Astrocyte (in vitro differentiated cells and primary cell): Measurements from ENCODE around the gene PSMA7. TPM values are rescaled to one million over a fixed set of nuclear protein-coding genes. Genes with fewer than 3 reads are reported as not detected.

Experiments used
- DNase-seq: peaks from one replicate; pipeline ENCODE4 v3.0.0-alpha.2; 2010; ENCODE audit warnings: low read depth
- FAIRE-seq: peaks from 2 replicates; lab custom pipeline; 2011; peaks lifted over from hg19 to GRCh38; lab: Jason Lieb, UNC
- H2AFZ ChIP-seq: 2 replicates; pipeline ENCODE4 v1.6.0; 2012; ENCODE audit warnings: low read depth, low read length, inconsistent platforms
- H3K27ac ChIP-seq: 2 replicates; pipeline ENCODE4 v1.5.1; 2011; ENCODE audit warnings: low read depth, low read length, inconsistent platforms
- H3K27me3 ChIP-seq: 2 replicates; pipeline ENCODE4 v1.6.0; 2011; ENCODE audit warnings: low read length, inconsistent platforms; ENCODE audit not compliant: insufficient read depth
- H3K36me3 ChIP-seq: 2 replicates; pipeline ENCODE4 v1.5.1; 2011; ENCODE audit warnings: low read length, inconsistent platforms; ENCODE audit not compliant: insufficient read depth
- H3K4me1 ChIP-seq: 2 replicates; pipeline ENCODE4 v1.5.1; 2011; ENCODE audit warnings: low read length, inconsistent platforms; ENCODE audit not compliant: insufficient read depth
- H3K4me2 ChIP-seq: 2 replicates; pipeline ENCODE4 v1.6.0; 2012; ENCODE audit warnings: low read length, inconsistent platforms
- H3K4me3 ChIP-seq: 2 replicates; pipeline ENCODE4 v1.5.1; 2011; ENCODE audit warnings: low read depth, mild to moderate bottlenecking, low read length, inconsistent platforms; ENCODE audit not compliant: insufficient read depth
- H3K79me2 ChIP-seq: 2 replicates; pipeline ENCODE4 v1.6.0; 2012; ENCODE audit warnings: mild to moderate bottlenecking, low read length, inconsistent platforms; ENCODE audit not compliant: insufficient read depth
- H3K9ac ChIP-seq: 2 replicates; pipeline ENCODE4 v1.6.0; 2012; ENCODE audit warnings: mild to moderate bottlenecking, low read length, inconsistent platforms
- H3K9me3 ChIP-seq: 2 replicates; pipeline ENCODE4 v1.5.1; 2012; ENCODE audit warnings: low read depth, mild to moderate bottlenecking, low read length, inconsistent platforms; ENCODE audit not compliant: insufficient read depth
- H4K20me1 ChIP-seq: 2 replicates; pipeline ENCODE4 v1.6.0; 2012; ENCODE audit warnings: low read length, inconsistent platforms; ENCODE audit not compliant: insufficient read depth
- H3K27ac Mint-ChIP-seq: one replicate; pipeline ENCODE4 v1.8.0; 2021; ENCODE audit warnings: mild to moderate bottlenecking, mixed read lengths; ENCODE audit not compliant: unreplicated experiment
- H3K27me3 Mint-ChIP-seq: one replicate; pipeline ENCODE4 v1.8.0; 2021; ENCODE audit warnings: low read depth, mixed read lengths; ENCODE audit not compliant: unreplicated experiment
- H3K36me3 Mint-ChIP-seq: one replicate; pipeline ENCODE4 v1.8.0; 2021; ENCODE audit warnings: low read depth, mixed read lengths; ENCODE audit not compliant: unreplicated experiment
- H3K4me1 Mint-ChIP-seq: one replicate; pipeline ENCODE4 v1.8.0; 2021; ENCODE audit warnings: low read depth, mixed read lengths; ENCODE audit not compliant: unreplicated experiment
- H3K4me3 Mint-ChIP-seq: one replicate; pipeline ENCODE4 v1.8.0; 2021; ENCODE audit warnings: mild to moderate bottlenecking, moderate library complexity, mixed read lengths; ENCODE audit not compliant: unreplicated experiment
- H3K9me3 Mint-ChIP-seq: one replicate; pipeline ENCODE4 v1.8.0; 2021; ENCODE audit warnings: mild to moderate bottlenecking, mixed read lengths; ENCODE audit not compliant: unreplicated experiment
- CTCF ChIP-seq: IDR thresholded peaks from 2 replicates; pipeline ENCODE4 v1.5.1; 2011; ENCODE audit warnings: low read depth, mild to moderate bottlenecking, inconsistent platforms, low read length, moderate library complexity; ENCODE audit not compliant: insufficient read depth
- EZH2 ChIP-seq: IDR thresholded peaks from 2 replicates; pipeline ENCODE4 v1.6.1; 2012; ENCODE audit warnings: mild to moderate bottlenecking, low read length, inconsistent platforms; ENCODE audit not compliant: insufficient read depth
- total RNA-seq: library from RNA; stranded (reverse); gene quantifications from 2 replicates; pipeline ENCODE4 v1.2.1, GENCODE V29; 2021

PSMA7 gene
- total RNA-seq, 1 donor from 2014 or later = 324 TPM

- H3K4me1 Mint-ChIP-seq = no peaks in the 10 kb centered on the region
- no peak overlapping the region for H3K9ac ChIP-seq
- peaks cover 7% of the 10 kb centered on the region for H3K36me3 Mint-ChIP-seq
- H2AFZ ChIP-seq = no peak overlapping the region
- no peak overlapping the region for H3K27ac Mint-ChIP-seq
- no peak for TF ChIP-seq CTCF
- no peak for TF ChIP-seq EZH2
- H4K20me1 ChIP-seq = no peaks in the 10 kb centered on the region
- no peak overlapping the region for H3K27ac ChIP-seq
- H3K4me3 Mint-ChIP-seq = no peak overlapping the region
- DNase-seq = no peak
- no peak for FAIRE-seq
- H3K27me3 ChIP-seq = no peaks in the 10 kb centered on the region
- no peaks in the 10 kb centered on the region for H3K27me3 Mint-ChIP-seq
- no peak overlapping the region for H3K4me3 ChIP-seq
- no peak overlapping the region for H3K4me2 ChIP-seq
- H3K36me3 ChIP-seq = peaks cover 12% of the 10 kb centered on the region
- no peaks in the 10 kb centered on the region for H3K9me3 Mint-ChIP-seq
- no peaks in the 10 kb centered on the region for H3K79me2 ChIP-seq
- no peaks in the 10 kb centered on the region for H3K9me3 ChIP-seq
- no peaks in the 10 kb centered on the region for H3K4me1 ChIP-seq
These were observed 31.9 kb upstream of the PSMA7 start for GRCh38 chr20:62174870-62175624.

GRCh38 chr20:62174021-62174804, 31.0 kb upstream of the PSMA7 start:
- peaks cover 13% of the 10 kb centered on the region for H3K36me3 ChIP-seq
- DNase-seq (no peak), FAIRE-seq (no peak)
- H3K4me2 ChIP-seq = no peak overlapping the region
- Mint-ChIP-seq H3K4me1 (no peaks in the 10 kb centered on the region), H3K27ac (no peak overlapping the region), H3K9me3 (no peaks in the 10 kb centered on the region), H3K4me3 (no peak overlapping the region), H3K36me3 (peaks cover 7% of the 10 kb centered on the region), H3K27me3 (no peaks in the 10 kb centered on the region)
- H4K20me1 ChIP-seq = no peaks in the 10 kb centered on the region
- H3K9me3 ChIP-seq = no peaks in the 10 kb centered on the region
- no peak for TF ChIP-seq EZH2
- no peak for TF ChIP-seq CTCF
- no peaks in the 10 kb centered on the region for H3K4me1 ChIP-seq
- H3K4me3 ChIP-seq = no peak overlapping the region
- no peak overlapping the region for H3K27ac ChIP-seq
- no peaks in the 10 kb centered on the region for H3K27me3 ChIP-seq
- H3K9ac ChIP-seq = no peak overlapping the region
- no peaks in the 10 kb centered on the region for H3K79me2 ChIP-seq
- H2AFZ ChIP-seq = no peak overlapping the region
